ENCODE results near the gene CH25H.
A peak's percentile ranks its signal among the peaks of the same experiment; 100 is the strongest.
"Not testable (repeated sequence)": the region's sequence is repeated elsewhere in the genome, so short reads cannot be mapped to it uniquely, and the experiment has no call there.

The CH25H gene

DNA sequence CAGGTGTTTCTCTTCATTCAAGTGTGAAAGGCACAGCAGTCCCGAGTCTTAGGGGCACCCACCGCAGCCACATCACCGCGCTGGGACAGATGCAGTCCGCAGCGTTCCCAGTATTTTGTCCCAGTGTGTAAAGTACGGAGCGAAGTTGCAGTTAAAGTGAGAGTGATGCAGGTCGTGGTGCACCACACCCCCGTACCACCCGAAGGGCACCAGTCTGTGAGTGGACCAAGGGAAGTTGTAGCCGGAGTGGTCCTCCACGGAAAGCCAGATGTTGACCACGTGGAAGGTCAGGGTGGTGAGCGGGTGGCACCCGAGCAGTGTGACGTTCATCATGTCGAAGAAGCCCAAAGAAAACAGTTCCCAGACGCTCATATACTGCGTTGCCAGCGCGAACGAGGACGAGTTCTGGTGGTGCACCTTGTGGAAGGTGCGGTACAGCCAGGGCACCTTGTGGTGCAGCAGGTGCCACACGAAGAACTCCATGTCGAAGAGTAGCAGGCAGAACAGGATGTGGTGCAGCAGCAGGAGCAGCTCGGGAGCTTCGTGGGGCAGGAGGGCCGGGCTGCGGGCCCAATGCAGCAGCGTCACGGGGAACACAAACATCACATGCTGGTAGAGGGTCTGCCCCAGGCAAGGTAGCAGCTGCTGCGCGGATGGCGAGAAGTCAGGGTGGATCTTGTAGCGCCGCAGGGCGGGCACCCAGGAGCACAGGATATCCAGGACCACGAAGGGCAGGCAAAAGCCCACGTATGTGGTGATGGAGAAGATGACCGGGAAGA lies 526 bp downstream of the CH25H start:
- DNase-seq = peak in 8 of 10 donors; percentile 23 to 84 (median 39)
- intact Hi-C loops (cut with DNase I) = no loop called here

GRCh38 chr10:89204621-89205185 lies 2.4 kb downstream of the CH25H start:
- intact Hi-C loops (cut with DNase I) = no loop called here
- no peak for DNase-seq

DNA sequence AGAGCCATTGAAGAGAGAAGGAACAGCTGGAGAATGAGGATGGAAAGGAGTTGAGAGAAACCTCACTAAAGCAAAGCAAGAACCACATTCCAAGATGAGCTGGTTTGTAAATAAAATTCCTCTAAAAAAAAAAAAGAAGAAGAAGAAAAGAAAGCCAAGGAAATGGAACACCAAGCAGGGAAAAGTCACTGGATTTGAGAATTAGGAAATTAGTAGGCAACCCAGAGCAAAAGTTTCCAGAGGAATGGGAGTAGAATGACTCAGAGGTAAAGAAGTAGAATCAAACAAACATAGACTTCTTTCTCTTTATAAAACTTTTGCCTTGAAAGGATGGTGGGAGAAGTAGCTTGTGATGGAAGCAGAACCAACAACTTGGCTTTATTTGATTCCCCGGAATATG lies 3.9 kb downstream of the CH25H start:
- intact Hi-C loops (cut with DNase I) = no loop called here

DNA sequence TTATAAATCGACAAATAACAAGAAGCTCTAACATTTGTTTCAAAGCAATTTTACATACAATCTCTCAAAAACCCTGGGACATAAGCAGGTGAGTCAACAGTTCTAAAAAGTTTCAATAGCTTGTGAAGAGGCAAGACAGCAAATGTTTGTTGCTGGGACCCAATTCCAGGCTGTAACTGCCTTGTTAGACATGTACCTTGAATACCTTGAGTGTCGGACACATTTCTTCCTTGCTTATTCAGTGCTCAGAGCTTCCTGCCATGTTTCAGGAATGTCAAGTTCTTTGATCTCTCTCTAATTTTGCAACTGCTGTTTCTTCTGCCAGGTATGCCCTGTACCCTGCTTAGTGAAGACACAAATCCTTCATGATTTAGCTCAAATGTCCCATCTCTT lies 5.1 kb downstream of the CH25H start:
- intact Hi-C loops (cut with DNase I) = no loop called here
- no peak for DNase-seq

More for the DNA sequence above, 3.9 kb downstream of the CH25H start:
- DNase-seq = no peak

- no peak for DNase-seq
- intact Hi-C loops (cut with DNase I) = no loop called here
Measured at GRCh38 chr10:89201345-89202032, 5.6 kb downstream of the CH25H start.

DNA sequence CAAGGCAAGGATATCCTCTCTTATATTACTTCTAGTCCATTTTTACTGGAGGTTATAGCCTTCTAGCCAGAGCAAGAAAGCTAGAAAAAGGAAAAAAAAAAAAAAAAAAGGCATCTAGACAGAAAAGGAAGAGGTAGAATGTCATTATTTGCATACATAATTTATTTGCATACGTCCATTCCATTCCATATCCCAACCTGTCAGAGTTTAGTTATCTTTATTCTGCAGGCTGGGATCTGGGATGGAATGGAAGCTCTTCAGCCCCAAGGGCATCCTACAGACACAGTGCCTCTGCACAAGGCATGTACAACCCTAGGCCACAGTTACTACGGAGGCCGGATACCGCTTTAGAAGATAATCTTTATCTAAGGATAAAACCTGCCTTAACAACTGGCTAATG lies 9.6 kb downstream of the CH25H start:
- no peak for DNase-seq
- intact Hi-C loops (cut with DNase I) = no loop called here

GRCh38 chr10:89191301-89191700 lies 15.8 kb downstream of the CH25H start:
- intact Hi-C loops (cut with DNase I) = not testable (repeated sequence)

GRCh38 chr10:89189211-89189734 lies 17.8 kb downstream of the CH25H start:
- no peak for DNase-seq
- intact Hi-C loops (cut with DNase I) = no loop called here

More at GRCh38 chr10:89191301-89191700, 15.8 kb downstream of the CH25H start:
- not testable (repeated sequence) for DNase-seq

DNA sequence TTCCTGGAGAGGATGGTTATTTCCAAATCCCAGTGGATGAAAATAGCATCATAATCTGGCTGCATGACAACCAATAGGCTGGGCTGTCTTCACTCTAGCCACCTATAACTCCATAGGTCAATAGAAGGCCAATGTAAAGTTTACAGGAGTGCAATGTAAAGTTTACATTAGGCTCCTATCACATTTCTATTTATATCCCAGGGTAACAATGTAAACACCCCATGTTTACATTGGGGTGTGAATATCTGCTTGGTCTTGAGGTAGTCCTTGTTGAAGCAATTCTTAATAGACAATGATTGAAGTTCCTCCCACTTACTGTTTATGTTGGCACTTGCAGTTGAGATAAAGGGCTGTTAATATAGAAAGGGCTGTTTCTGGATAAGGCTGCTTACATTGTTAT lies 21.5 kb downstream of the CH25H start:
- no peak for DNase-seq
- intact Hi-C loops (cut with DNase I) = no loop called here

GRCh38 chr10:89184638-89185037 lies 22.5 kb downstream of the CH25H start:
- no peak for DNase-seq
- intact Hi-C loops (cut with DNase I) = no loop called here

DNA sequence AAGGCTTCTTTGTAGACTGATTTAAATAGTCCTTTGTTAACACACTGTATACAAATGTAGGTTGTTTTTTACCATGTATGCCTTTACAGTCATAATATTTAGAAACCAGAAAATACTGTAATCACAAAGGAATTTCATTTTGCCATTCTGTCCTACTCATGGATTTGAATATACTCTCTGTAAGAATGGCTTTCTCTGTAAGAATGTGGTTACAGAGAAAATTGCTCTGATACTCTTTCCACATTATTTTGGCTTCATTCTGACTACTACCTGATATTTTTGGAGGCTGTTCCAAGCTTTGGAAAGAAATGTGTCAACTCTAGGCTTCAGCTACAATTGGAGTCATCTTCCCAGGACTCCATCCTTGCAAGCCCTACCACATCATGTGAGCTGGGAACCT lies 23.5 kb downstream of the CH25H start:
- intact Hi-C loops (cut with DNase I) = no loop called here
- no peak for DNase-seq

GRCh38 chr10:89182894-89183293 lies 24.2 kb downstream of the CH25H start:
- no peak for DNase-seq

GRCh38 chr10:89175816-89176215 lies 31.3 kb downstream of the CH25H start:
- intact Hi-C loops (cut with DNase I) = no loop called here
- DNase-seq = no peak

More at GRCh38 chr10:89182894-89183293, 24.2 kb downstream of the CH25H start:
- intact Hi-C loops (cut with DNase I) = no loop called here

DNA sequence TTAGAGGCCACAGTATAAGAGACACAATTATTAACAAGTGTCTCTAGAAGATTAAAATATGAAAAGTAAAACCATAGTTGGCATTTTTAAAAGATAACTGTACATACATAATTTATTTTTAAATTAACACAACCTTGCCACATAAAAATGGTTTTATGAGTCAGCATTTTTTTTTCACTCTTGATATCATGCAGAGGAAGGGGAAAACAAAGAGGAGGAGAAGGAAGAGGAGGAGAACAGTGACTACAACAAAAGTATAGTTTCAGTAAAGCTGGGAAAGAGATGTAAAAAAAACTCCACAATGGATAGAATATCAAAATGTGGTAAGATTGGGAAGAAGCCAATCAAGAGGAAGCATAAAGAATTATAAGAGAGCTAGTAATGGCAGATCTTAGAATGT lies 34.0 kb downstream of the CH25H start:
- intact Hi-C loops (cut with DNase I) = no loop called here

DNA sequence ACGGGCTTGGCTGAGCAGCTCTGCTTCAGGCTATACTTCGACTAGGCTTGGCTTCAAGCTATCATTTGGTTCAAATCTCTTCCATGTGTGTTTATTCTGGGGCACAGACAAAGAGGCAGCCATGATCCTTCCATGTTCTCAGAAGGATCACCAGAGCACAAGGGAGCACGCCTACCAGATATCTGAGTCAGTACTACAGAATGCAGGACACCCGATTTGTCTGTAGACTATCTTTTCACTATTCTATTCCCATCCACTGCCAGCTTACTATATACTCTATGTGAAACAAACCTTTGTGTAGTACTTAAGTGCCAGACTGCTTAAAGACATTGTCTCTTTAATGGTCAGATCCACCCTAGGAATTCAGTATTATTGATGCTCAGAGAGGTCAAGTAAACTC lies 35.1 kb downstream of the CH25H start:
- intact Hi-C loops (cut with DNase I) = no loop called here
- no peak for DNase-seq

More for the DNA sequence above, 34.0 kb downstream of the CH25H start:
- DNase-seq = no peak

GRCh38 chr10:89171263-89171872 lies 35.7 kb downstream of the CH25H start:
- no peak for DNase-seq
- intact Hi-C loops (cut with DNase I) = no loop called here

DNA sequence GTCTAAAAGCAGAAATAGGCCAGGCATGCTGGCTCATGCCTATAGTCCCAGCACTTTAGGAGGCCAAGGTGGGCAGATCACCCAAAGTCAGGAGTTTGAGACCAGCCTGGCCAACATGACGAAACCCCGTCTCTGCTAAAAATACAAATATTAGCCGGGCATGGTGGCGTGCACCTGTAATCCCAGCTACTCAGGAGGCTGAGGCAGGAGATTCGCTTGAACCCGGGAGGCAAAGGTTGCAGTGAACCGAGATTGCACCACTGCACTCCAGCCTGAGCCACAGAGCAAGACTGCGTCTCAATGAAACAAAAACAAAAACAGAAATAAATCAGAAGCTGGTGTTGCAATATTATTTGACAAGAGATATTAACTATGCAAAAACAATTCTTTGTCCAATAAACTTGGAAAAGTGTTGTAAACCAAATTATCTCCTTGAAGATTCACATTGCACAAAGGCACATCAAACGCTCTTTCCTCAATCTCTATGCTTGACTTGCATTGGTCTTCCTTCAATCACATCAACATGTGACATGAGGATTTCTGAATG lies 38.7 kb downstream of the CH25H start:
- peak in 1 of 10 donors; percentile 50 for DNase-seq

DNA sequence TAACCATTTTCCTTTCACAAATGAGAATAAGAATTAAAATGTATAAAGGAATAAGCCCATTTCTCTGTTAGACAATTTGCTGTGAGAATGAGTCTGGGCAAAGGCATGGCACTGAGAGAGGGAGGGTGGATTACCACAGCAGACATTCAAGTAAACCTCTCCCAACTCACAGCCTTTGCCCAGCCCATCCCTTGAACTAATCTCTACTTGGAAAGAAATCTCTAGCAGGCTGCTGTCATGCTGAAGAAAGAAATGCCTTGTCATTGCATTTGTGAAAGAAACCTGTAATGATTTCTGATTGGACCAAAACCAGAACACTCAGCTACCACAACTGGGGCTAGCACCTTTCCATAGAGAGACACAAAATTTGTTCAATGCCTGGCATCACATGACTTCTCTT lies 39.2 kb downstream of the CH25H start:
- intact Hi-C loops (cut with DNase I) = no loop called here
- DNase-seq = no peak

More for the DNA sequence above, 38.7 kb downstream of the CH25H start:
- intact Hi-C loops (cut with DNase I) = not testable (repeated sequence)

DNA sequence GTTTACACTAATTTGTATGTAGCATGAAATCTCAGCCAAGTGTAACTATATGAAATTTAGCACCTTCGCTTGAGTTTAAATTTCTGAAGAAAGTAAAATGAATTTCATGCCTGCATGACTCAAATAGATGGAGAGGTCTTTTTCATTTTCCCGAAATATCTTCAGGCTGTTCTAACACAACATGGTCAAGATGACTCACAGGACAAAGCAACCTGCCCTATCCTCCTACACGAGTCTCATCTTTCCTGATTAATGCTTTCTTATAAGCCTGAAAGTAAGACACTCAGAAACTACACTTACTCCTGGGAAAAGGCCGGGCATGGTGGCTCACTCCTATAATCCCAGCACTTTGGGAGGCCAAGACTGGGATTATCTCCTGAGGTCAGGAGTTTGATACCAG lies 41.2 kb downstream of the CH25H start:
- intact Hi-C loops (cut with DNase I) = no loop called here

GRCh38 chr10:89164920-89165319 lies 42.2 kb downstream of the CH25H start:
- no peak for DNase-seq
- intact Hi-C loops (cut with DNase I) = no loop called here

More for the DNA sequence above, 41.2 kb downstream of the CH25H start:
- DNase-seq = no peak

GRCh38 chr10:89164080-89164479 lies 43.0 kb downstream of the CH25H start:
- no peak for DNase-seq
- intact Hi-C loops (cut with DNase I) = no loop called here
